Muscle of back (tissue), 13 donors: ENCODE measurements around the gene AFF3. TPM values are rescaled to one million over a fixed set of nuclear protein-coding genes. Genes with fewer than 3 reads are reported as not detected.
"Not testable (repeated sequence)": the region's sequence is repeated elsewhere in the genome, so short reads cannot be mapped to it uniquely, and the experiment has no call there.

Source experiments
- DNase-seq, 3 donors: peaks; one replicate each; pipeline versions ENCODE4 v3.0.0 to v3.0.0-alpha.2; 2013
- long read RNA-seq, 9 donors: transcript quantifications; one replicate each; lab custom pipeline, GENCODE V29; 2026
- polyA plus RNA-seq, 10 donors: library from polyadenylated mRNA; unstranded; fragments of 120-200 nt; gene quantifications; one replicate each; pipeline ENCODE4 v1.2.1, GENCODE V29; 2013; ENCODE audit not compliant: insufficient read length in 10 of 10

AFF3 gene
- polyA plus RNA-seq = 1 to 10 TPM; 2.9 to 7.0 (median 4.0) TPM
- long read RNA-seq, donor 1 = 0 reads
- long read RNA-seq, donor 2 = 0 reads
- long read RNA-seq, donor 3 = 0 reads
- long read RNA-seq, donor 4 = 0 reads
- long read RNA-seq, donor 5 = 0 reads
- long read RNA-seq, donor 6, partial matches to known transcripts = 0 of 1 reads
- long read RNA-seq, donor 6, other reads (novel, unspliced or antisense) = 0 of 1 reads
- long read RNA-seq, donor 7 = 0 reads
- long read RNA-seq, donor 8 = 0 reads
- long read RNA-seq, donor 9 = 0 reads

DNA sequence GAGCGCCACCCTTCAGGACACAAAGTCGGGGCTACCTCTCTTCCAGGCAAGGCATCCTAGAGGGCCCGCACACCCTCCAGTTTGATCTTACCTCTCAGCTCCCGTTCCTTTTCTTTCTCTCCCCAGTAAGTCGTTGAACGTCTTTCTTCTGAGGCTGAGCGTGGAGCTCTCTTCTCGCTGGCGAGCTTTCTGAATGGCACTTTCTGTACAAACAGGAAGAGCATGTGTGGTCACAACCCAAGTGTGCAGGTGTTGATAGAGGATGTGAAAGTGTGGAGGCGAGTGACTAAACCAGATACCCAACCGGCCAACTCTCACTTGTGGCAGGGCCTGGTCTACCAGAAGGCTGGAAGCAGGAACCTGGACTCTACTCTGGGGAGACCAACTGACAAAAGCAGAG, at the start of gene AFF3:
TSS of gene AFF3 (minus strand) at position 198 of the 400 bp plus-strand sequence. CDS start 38,136 bp downstream, outside the sequence.
- DNase-seq = peak in 2 of 3 donors; percentile 16 to 21

- DNase-seq = no peak
Observed at GRCh38 chr2:100189387-100189786, 47.0 kb upstream of the AFF3 start.

- DNase-seq = no peak
Observed at GRCh38 chr2:100188326-100188725, 45.9 kb upstream of the AFF3 start.

GRCh38 chr2:100186126-100186525, 43.7 kb upstream of the AFF3 start:
- DNase-seq = no peak

- no peak for DNase-seq
Observed at GRCh38 chr2:100185516-100185915, 43.1 kb upstream of the AFF3 start.

DNA sequence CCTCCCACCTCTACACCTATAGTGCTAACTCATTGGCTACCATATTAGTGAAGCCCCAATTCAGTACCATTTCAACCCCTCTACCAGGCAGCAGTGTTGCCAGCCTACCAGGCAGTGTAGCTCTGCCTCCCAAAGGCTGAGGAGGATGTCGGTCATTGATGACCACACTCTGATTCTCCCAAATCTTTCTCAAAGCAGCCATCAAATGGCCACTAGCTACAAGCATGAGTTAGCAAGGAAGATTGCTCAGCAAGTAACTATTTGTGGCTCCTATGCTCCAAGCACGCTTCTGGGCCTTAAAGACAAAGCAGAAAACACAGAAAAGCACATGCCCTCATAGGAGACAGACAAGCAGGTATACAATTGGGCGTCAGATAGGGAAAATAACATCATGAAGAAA, 42.7 kb upstream of the AFF3 start:
- DNase-seq = no peak

DNA sequence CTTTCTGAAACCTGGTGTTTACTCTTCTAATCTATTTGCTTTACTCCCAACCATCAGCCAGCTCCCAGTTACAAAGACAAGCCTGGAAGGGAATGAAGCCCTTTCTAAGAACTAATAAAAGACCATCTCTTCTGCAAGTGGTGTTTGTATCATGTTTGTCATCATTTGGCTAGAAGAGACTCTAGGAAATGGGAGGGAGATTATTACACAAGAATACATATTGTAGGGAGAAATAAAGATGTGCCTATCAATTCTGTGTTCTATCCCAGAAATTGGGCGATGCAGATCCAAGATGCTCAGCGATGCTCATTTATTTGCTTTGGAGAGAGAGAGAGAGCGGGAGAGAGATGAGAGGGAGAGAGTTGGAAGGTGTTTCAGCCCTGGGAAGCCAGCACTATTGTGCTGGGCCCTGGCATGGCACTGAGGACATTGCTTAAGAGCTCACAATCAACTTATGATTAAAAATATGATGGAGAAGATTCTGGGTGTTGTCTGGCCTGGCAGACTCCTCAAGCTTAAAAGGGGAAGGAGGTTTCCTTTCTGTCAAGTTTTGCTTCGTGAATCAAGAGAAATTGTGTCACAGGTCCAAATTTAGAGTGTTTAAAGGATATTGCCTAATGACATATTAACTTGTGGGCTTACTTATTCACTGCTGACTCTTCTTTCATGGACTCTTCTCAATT, 41.8 kb upstream of the AFF3 start:
- no peak for DNase-seq

GRCh38 chr2:100182494-100183361, 40.3 kb upstream of the AFF3 start:
- peak in 2 of 3 donors; percentile 29 to 60 for DNase-seq

GRCh38 chr2:100180503-100180902, 38.1 kb upstream of the AFF3 start:
- no peak for DNase-seq

DNA sequence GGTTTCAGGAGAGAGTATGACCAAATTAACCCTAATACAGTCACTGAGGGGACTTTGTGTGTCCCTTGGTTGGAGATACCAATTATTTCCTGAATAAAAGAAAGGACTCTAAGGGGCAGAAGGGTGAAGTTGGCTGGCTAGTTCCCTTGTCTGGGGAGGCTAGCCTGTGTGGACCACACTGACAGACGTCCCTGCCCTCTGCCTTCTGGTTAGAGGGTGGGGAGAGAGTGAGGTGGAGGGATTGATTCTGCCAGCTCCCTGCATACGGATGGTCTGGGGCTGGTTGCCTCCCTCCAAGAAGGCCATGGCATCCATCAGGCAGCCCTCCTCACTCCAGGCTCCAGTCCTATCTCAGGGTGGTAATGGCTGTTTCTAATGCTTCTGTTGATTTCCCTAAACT, 37.4 kb upstream of the AFF3 start:
- DNase-seq = no peak

- DNase-seq = no peak
Observed at GRCh38 chr2:100178864-100179263, 36.5 kb upstream of the AFF3 start.

DNA sequence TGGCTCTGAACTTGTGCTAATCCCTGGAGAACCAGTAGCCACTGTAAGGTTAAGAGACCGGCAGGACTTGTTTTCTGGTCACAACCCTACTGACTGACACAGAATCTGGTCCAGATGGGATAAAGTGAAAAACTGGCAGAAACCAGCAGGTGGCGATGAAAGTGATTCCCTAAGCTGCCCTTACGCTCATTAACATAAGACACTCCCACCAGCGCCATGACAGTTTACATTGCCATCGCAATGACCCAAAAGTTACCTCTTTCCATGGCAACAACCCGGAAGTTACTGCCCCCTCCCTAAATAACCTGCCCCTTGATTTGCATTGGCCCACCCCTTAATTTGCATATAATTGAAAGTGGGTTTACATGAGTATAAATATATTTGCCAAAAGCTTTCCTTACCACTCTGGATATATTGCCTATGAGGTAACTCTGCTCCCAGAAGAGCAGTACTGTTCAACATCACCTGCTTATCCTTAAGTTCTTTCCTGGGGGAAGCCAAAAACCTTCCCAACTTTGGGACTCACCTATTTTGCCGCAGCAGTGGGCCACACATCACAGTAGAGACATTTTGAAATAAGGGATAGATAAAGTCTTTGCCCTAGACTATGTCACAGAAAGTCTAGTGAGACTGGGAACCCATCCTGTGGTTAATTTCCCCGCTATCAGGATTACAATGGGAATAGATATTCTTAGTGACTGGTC, 35.8 kb upstream of the AFF3 start:
- no peak for DNase-seq

GRCh38 chr2:100176925-100177324, 34.5 kb upstream of the AFF3 start:
- no peak for DNase-seq

DNA sequence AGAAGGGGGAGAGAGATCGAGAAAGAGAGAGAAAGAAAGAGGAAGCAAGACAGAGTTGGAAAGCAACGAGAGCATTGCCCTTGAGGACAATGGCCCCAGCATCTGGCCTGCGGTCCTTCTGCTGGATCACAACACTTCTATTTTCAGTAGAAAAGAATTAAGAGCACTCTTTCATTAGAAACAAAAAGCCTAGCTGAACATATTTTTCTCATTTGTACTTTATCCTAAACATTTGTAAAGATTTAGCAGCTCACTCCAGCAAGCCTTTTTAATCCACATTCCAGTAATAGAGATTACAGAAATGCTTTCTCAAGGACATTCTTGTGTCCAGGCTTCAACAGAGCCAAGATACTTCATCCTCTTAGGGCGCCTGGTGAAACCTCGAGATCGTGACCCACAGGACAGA, 31.6 kb upstream of the AFF3 start:
- peak in 1 of 3 donors; percentile 47 for DNase-seq

- no peak for DNase-seq
Observed at GRCh38 chr2:100166701-100167100, 24.3 kb upstream of the AFF3 start.

GRCh38 chr2:100163605-100164004, 21.2 kb upstream of the AFF3 start:
- DNase-seq = no peak

DNA sequence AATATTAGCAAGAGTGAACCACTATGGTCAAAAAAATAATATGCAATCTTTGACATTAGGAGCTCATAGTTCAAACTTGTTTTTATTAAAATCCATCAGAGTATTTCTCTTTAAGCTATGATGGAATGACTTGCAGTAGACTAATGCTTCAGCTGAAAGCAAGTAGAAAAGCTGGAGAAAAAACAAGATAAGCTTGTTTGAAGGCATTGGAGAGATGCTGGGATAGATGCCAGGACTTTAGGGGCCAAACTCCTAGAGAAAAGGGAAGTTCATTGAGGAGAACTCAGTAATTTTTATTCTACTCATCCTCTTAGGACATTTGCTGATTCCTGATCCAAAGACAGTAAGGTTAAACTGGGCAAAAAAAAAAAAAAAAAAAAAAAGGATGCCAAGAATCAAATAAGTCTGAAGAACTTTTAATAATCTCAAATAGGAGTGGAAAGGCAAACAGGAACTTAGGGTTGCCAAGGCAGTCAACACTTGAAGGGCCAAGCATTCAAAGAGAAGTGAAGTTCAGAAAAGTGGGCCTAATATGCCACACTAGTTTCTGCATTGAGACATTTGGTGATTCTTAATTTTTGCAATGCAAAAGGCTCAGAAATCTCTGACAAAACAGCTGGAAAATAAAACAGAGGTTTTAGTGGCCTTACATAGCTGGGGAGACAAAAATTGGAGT, 19.7 kb upstream of the AFF3 start:
- peak in 1 of 3 donors; percentile 19 for DNase-seq

DNA sequence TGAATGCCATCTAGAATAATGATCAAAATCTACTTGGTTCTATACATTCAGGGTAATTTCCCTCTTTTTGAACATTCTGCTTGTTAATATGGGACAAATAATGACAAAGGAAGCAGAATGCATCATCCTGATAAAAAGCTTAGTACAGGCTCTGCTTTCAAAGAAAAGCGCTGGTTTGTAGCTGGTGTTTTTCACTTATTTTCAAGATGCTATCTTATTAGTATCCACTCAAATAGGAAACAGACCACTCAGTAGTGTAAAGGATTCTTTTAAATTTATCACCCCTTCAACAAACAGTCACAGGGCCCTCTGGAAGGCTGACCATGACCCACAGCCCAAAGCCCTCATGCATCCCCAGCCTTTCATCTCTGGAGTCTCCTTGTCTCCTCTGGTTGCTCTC, 18.0 kb upstream of the AFF3 start:
- DNase-seq = no peak

GRCh38 chr2:100151832-100152231, 9.4 kb upstream of the AFF3 start:
- not testable (repeated sequence) for DNase-seq

GRCh38 chr2:100151310-100151709, 8.9 kb upstream of the AFF3 start:
- no peak for DNase-seq

DNA sequence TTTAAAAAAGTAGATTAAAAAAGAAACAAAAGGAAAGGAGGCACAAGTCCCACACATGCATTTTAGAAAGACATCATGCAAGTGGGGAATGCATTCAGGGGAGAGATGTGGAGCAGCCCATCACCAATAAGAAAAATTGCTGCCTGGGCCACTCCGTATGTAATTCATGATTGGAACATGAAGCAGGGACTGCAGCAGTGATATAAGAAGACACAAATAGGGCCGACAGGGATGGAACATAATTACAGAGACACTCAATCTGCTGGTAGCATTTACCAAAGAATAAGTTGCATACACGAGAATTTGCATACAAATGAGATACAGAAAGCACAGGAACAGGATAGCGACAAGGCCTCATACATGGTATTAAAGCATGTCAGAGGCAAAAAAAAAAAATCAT, 6.5 kb upstream of the AFF3 start:
- no peak for DNase-seq

DNA sequence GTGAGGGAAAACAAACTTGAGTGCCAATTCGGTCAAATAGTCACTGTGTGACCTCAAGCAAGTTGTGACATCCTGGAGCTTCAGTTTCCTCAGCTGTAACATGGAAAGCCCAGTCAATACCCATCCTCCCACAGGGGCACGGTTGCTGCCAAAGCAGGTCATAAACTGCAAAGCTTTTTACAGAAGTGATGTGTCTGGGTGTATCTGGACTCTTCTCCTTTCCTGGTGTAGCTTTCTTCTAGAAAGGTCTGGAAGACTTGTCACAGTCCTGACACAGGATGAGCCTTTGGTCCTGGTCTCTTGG, 4.2 kb upstream of the AFF3 start:
- no peak for DNase-seq
